Measurements from ENCODE around the gene HEPACAM2.

- TF ChIP-seq EZH2 (IDR thresholded peaks at IDR 0.05; ENCODE audit: insufficient read depth, poor library complexity, severe bottlenecking), result no peak
- TF ChIP-seq EZH2phosphoT487 (IDR thresholded peaks at IDR 0.05; ENCODE audit: insufficient read depth, low read depth), result no peak
Observed at GRCh38 chr7:93202594-93203250, 23.5 kb downstream of the HEPACAM2 start.

All from GM23248 (cell line).